MM.1S (cell line): Measurements from ENCODE around the gene TSPEAR.

Experiments
- CTCF ChIP-seq: fragments of 300-600 bp; sonication (generic); IDR thresholded peaks from 2 replicates; pipeline ENCODE4 v1.5.1; 2016; ENCODE audit warnings: antibody characterized with exemption, low read length, mixed read lengths
- EZH2 ChIP-seq: fragments of 300-600 bp; sonication (generic); optimal IDR thresholded peaks from 2 replicates; pipeline ENCODE3; 2017; ENCODE audit warnings: low read depth, mild to moderate bottlenecking, antibody characterized with exemption, low read length, mixed read lengths
- EZH2phosphoT487 ChIP-seq: fragments of 300-600 bp; sonication (generic); IDR thresholded peaks from 2 replicates; pipeline ENCODE4 v1.6.1; 2018; ENCODE audit warnings: antibody characterized with exemption, low read length

- no peak for TF ChIP-seq CTCF
- no peak for TF ChIP-seq EZH2phosphoT487
- no peak for TF ChIP-seq EZH2
Measured at GRCh38 chr21:44650265-44650972, 61.0 kb downstream of the TSPEAR start.
